HepG2 (cell line): Measurements from ENCODE around the gene SOCS7. TPM values are rescaled to one million over a fixed set of nuclear protein-coding genes. Genes with fewer than 3 reads are reported as not detected.

Experiments
- ASH2L ChIP-seq: fragments of 300-600, 200-600 bp; sonication (generic); IDR thresholded peaks from 2 replicates; pipeline ENCODE4 v1.7.0; 2017; ENCODE audit warnings: low read depth, mild to moderate bottlenecking, moderate library complexity, mixed read lengths, low read length; ENCODE audit not compliant: insufficient read length
- CBX5 ChIP-seq: sonication (generic); formaldehyde crosslinking; IDR thresholded peaks from 2 replicates; pipeline ENCODE4 v1.4.0; 2020; ENCODE audit warnings: missing genetic modification reagents, borderline replicate concordance
- ETV5 ChIP-seq: IDR thresholded peaks from 2 replicates; pipeline ENCODE4 v1.6.1; 2018; ENCODE audit warnings: missing biosample characterization, missing genetic modification reagents, inconsistent platforms, borderline replicate concordance
- HDAC1 ChIP-seq: sonication (generic); formaldehyde crosslinking; IDR thresholded peaks from 2 replicates; pipeline ENCODE4 v1.5.1; 2020; ENCODE audit warnings: mild to moderate bottlenecking, missing genetic modification reagents
- HOXA3 ChIP-seq: sonication (generic); formaldehyde crosslinking; IDR thresholded peaks from 2 replicates; pipeline ENCODE4 v1.5.0; 2020; ENCODE audit warnings: missing genetic modification reagents
- HOXA7 ChIP-seq: sonication (generic); formaldehyde crosslinking; IDR thresholded peaks from 2 replicates; pipeline ENCODE4 v1.8.1; 2022; ENCODE audit warnings: mild to moderate bottlenecking, missing genetic modification reagents, moderate library complexity
- IRF2 ChIP-seq: IDR thresholded peaks from 2 replicates; pipeline ENCODE4 v1.6.1; 2018; ENCODE audit warnings: missing genetic modification reagents, missing compliant biosample characterization
- ISX ChIP-seq: sonication (generic); formaldehyde crosslinking; conservative IDR thresholded peaks from 2 replicates; pipeline ENCODE4 v1.5.0; 2020; ENCODE audit warnings: missing genetic modification reagents
- KDM6A ChIP-seq: IDR thresholded peaks from 2 replicates; pipeline ENCODE4 v1.6.1; 2016; ENCODE audit warnings: low read depth
- NAIF1 ChIP-seq: sonication (generic); formaldehyde crosslinking; IDR thresholded peaks from 2 replicates; pipeline ENCODE4 v1.5.0; 2020; ENCODE audit warnings: mild to moderate bottlenecking, missing genetic modification reagents, borderline replicate concordance
- SMAD3 ChIP-seq: sonication (generic); formaldehyde crosslinking; IDR thresholded peaks from 2 replicates; pipeline ENCODE4 v1.4.0; 2020; ENCODE audit warnings: missing genetic modification reagents
- SP4 ChIP-seq: sonication (generic); formaldehyde crosslinking; IDR thresholded peaks from 2 replicates; pipeline ENCODE4 v1.8.1; 2023; ENCODE audit warnings: mild to moderate bottlenecking, missing genetic modification reagents
- SRY ChIP-seq: sonication (generic); formaldehyde crosslinking; IDR thresholded peaks from 2 replicates; pipeline ENCODE4 v1.8.0; 2022; ENCODE audit warnings: mild to moderate bottlenecking, missing genetic modification reagents
- SYNCRIP ChIP-seq: fragments of 200-400 bp; formaldehyde crosslinking; IDR thresholded peaks from 2 replicates; pipeline ENCODE4 v1.6.1; 2018; ENCODE audit warnings: mild to moderate bottlenecking, low read depth, low read length; ENCODE audit not compliant: insufficient read depth
- TMF1 ChIP-seq: sonication (generic); formaldehyde crosslinking; IDR thresholded peaks from 2 replicates; pipeline ENCODE4 v1.8.1; 2022; ENCODE audit warnings: low read depth, missing genetic modification reagents
- TRIM24 ChIP-seq: sonication (generic); formaldehyde crosslinking; IDR thresholded peaks from 2 replicates; pipeline ENCODE4 v1.8.0; 2022; ENCODE audit warnings: mild to moderate bottlenecking, missing genetic modification reagents
- ZNF501 ChIP-seq: sonication (generic); formaldehyde crosslinking; IDR thresholded peaks from 2 replicates; pipeline ENCODE4 v1.5.1; 2020; ENCODE audit warnings: mild to moderate bottlenecking, moderate library complexity, missing genetic modification reagents
- ZNF549 ChIP-seq: sonication (generic); formaldehyde crosslinking; IDR thresholded peaks from 2 replicates; pipeline ENCODE4 v1.5.0; 2020; ENCODE audit warnings: missing genetic modification reagents
- polyA plus RNA-seq, 8 experiments: library from polyadenylated mRNA; depleted of rRNA in 3 of 8; stranded (reverse) in 7 of 8; unstranded in 1 of 8; fragments of >200 nt; fragmentation: Illumina TruSeq in 4 of 8; extraction: Trizol in 4 of 8; gene quantifications; 2 replicates each; pipeline versions ENCODE4 v1.2.1 to v1.2.3, GENCODE V29; 2011 to 2016; ENCODE audit warnings: low read depth in 4 of 8, missing spikeins in 1 of 8, mixed read lengths in 1 of 8; ENCODE audit not compliant: insufficient read depth in 1 of 8
- total RNA-seq, 5 experiments: library from RNA; depleted of rRNA; stranded (reverse); fragments of >200 nt; fragmentation: Illumina TruSeq; extraction: Trizol; gene quantifications; 2 replicates each; pipeline ENCODE4 v1.2.3, GENCODE V29; 2016; ENCODE audit warnings: low read depth in 1 of 5
- TF ChIP-seq, protein P1 (sequence below): sonication (generic); formaldehyde crosslinking; conservative IDR thresholded peaks from 2 replicates; pipeline ENCODE4 v1.4.0; 2020; ENCODE audit warnings: mild to moderate bottlenecking, missing genetic modification reagents, moderate library complexity
- TF ChIP-seq, protein P2 (sequence below): sonication (generic); formaldehyde crosslinking; IDR thresholded peaks from 2 replicates; pipeline ENCODE4 v1.8.0; 2022; ENCODE audit warnings: mild to moderate bottlenecking, missing genetic modification reagents, borderline replicate concordance
- TF ChIP-seq, protein P3 (sequence below): sonication (generic); formaldehyde crosslinking; IDR thresholded peaks from 2 replicates; pipeline ENCODE4 v1.5.0; 2020; ENCODE audit warnings: mild to moderate bottlenecking, missing genetic modification reagents, moderate library complexity
- TF ChIP-seq, protein P4 (sequence below): sonication (generic); formaldehyde crosslinking; conservative IDR thresholded peaks from 2 replicates; pipeline ENCODE4 v1.4.0; 2020; ENCODE audit warnings: missing genetic modification reagents

Gene SOCS7
- total and polyA plus RNA-seq, 2 of the 13 experiments (the other 11 are each of a cell fraction or from before 2014, with no cell fraction given) = 19.2 to 24.2 TPM

DNA sequence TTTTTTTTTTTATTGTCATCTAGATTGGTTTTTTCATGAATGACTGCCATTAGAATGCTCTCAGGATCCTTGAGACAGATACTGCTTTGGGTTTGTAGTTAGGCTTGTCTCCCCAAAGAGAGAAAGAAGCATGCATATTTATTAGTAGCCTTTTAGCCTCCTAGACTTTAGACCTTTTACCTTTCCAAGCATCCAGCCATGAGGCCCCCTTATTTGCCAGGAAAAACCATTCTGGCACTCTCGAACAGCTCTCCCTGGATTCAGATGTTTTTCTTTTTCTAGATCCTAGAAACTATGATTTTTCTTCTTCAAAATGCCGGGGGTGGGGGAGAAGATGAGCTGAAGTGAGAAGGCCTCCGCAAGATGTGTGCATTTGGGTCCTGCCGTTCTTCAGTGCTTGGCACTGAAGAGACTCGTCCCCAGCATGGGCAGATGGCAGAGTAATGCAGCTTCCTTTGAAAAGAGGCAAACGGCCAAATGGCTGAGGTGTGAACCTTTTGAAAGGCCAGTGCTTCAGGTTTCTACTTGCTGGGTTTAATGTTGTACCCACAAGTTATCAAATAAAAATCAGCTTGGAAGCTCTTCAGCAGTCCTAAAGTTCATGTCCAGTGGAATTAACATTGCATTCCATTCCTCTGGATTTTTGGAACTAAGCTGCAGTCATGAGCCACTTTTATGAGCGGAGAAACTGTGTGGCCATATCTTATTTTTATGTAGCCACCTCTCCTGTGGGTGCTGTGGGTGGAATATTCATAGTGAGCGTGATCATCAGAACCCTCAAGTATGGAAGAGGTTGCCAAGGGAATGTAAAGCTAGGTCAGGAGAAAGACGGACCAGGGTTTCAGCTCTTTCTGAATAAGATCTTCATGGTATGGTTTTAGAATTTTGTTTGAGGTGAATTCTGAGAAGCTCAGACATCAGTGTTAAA, 7.2 kb downstream of the SOCS7 start (continued):
- no peak for TF ChIP-seq HOXA7 (CRISPR knock-in tag)
- TF ChIP-seq, protein P1, sequence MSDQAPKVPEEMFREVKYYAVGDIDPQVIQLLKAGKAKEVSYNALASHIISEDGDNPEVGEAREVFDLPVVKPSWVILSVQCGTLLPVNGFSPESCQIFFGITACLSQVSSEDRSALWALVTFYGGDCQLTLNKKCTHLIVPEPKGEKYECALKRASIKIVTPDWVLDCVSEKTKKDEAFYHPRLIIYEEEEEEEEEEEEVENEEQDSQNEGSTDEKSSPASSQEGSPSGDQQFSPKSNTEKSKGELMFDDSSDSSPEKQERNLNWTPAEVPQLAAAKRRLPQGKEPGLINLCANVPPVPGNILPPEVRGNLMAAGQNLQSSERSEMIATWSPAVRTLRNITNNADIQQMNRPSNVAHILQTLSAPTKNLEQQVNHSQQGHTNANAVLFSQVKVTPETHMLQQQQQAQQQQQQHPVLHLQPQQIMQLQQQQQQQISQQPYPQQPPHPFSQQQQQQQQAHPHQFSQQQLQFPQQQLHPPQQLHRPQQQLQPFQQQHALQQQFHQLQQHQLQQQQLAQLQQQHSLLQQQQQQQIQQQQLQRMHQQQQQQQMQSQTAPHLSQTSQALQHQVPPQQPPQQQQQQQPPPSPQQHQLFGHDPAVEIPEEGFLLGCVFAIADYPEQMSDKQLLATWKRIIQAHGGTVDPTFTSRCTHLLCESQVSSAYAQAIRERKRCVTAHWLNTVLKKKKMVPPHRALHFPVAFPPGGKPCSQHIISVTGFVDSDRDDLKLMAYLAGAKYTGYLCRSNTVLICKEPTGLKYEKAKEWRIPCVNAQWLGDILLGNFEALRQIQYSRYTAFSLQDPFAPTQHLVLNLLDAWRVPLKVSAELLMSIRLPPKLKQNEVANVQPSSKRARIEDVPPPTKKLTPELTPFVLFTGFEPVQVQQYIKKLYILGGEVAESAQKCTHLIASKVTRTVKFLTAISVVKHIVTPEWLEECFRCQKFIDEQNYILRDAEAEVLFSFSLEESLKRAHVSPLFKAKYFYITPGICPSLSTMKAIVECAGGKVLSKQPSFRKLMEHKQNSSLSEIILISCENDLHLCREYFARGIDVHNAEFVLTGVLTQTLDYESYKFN (CRISPR knock-in tag) = peak; percentile 89
- TF ChIP-seq SP4 (CRISPR knock-in tag) = no peak
- peak; percentile 45; the same call in 1 of the 2 replicates for TF ChIP-seq KDM6A
- TF ChIP-seq HDAC1 (CRISPR knock-in tag) = peak; percentile 22; the same call in 1 of the 2 replicates
- no peak for TF ChIP-seq TMF1
- TF ChIP-seq SRY (CRISPR knock-in tag) = no peak
- no peak for TF ChIP-seq SYNCRIP
- TF ChIP-seq, protein P2, sequence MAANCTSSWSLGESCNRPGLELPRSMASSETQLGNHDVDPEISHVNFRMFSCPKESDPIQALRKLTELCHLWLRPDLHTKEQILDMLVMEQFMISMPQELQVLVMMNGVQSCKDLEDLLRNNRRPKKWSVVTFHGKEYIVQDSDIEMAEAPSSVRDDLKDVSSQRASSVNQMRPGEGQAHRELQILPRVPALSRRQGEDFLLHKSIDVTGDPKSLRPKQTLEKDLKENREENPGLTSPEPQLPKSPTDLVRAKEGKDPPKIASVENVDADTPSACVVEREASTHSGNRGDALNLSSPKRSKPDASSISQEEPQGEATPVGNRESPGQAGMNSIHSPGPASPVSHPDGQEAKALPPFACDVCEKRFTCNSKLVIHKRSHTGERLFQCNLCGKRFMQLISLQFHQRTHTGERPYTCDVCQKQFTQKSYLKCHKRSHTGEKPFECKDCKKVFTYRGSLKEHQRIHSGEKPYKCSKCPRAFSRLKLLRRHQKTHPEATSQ (CRISPR knock-in tag) = no peak
- peak; percentile 94 for TF ChIP-seq ASH2L
- 0 out of 2 replicates have a peak, but pooled peaks have one; percentile 12 for TF ChIP-seq SMAD3 (CRISPR knock-in tag)
- no peak for TF ChIP-seq CBX5 (CRISPR knock-in tag)
- no peak for TF ChIP-seq ZNF549 (CRISPR knock-in tag)
- no peak for TF ChIP-seq ETV5 (CRISPR knock-in tag)
- 0 out of 2 replicates have a peak, but pooled peaks have one; percentile 25 for TF ChIP-seq ZNF501 (CRISPR knock-in tag)
- TF ChIP-seq IRF2 (CRISPR knock-in tag) = no peak
- 0 out of 2 replicates have a peak, but pooled peaks have one; percentile 20 for TF ChIP-seq ISX (CRISPR knock-in tag)
- TF ChIP-seq NAIF1 (CRISPR knock-in tag) = no peak
- TF ChIP-seq TRIM24 (CRISPR knock-in tag) = no peak
- TF ChIP-seq HOXA3 (CRISPR knock-in tag) = no peak
- TF ChIP-seq, protein P3, sequence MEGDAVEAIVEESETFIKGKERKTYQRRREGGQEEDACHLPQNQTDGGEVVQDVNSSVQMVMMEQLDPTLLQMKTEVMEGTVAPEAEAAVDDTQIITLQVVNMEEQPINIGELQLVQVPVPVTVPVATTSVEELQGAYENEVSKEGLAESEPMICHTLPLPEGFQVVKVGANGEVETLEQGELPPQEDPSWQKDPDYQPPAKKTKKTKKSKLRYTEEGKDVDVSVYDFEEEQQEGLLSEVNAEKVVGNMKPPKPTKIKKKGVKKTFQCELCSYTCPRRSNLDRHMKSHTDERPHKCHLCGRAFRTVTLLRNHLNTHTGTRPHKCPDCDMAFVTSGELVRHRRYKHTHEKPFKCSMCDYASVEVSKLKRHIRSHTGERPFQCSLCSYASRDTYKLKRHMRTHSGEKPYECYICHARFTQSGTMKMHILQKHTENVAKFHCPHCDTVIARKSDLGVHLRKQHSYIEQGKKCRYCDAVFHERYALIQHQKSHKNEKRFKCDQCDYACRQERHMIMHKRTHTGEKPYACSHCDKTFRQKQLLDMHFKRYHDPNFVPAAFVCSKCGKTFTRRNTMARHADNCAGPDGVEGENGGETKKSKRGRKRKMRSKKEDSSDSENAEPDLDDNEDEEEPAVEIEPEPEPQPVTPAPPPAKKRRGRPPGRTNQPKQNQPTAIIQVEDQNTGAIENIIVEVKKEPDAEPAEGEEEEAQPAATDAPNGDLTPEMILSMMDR (CRISPR knock-in tag) = no peak
- TF ChIP-seq, protein P4, sequence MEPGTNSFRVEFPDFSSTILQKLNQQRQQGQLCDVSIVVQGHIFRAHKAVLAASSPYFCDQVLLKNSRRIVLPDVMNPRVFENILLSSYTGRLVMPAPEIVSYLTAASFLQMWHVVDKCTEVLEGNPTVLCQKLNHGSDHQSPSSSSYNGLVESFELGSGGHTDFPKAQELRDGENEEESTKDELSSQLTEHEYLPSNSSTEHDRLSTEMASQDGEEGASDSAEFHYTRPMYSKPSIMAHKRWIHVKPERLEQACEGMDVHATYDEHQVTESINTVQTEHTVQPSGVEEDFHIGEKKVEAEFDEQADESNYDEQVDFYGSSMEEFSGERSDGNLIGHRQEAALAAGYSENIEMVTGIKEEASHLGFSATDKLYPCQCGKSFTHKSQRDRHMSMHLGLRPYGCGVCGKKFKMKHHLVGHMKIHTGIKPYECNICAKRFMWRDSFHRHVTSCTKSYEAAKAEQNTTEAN = 0 out of 2 replicates have a peak, but pooled peaks have one; percentile 45
